ENCODE measurements around the gene ZFP92.
A peak's percentile ranks its signal among the peaks of the same experiment; 100 is the strongest.
"Not testable (repeated sequence)": the region's sequence is repeated elsewhere in the genome, so short reads cannot be mapped to it uniquely, and the experiment has no call there.

The ZFP92 gene

DNA sequence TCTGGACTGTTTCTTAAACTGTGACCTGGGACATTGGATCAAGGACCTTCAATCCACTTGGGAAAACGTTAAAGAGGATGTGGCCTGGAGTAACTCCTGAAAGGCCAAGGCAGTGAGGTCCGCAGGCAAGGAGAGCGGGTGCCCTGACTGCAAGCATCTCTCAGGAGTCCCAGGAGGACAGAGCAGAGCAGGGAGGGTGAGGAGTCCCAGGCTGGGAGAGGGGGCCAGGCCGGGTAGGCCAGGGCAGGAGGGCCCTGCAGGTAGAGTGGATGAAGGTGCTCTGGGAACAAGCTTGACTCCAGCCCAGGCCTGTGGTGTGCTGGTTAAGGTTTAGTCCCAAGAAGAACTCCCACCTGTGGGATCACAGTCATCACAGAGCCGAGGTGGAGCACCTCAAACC is 23.9 kb upstream of the ZFP92 start:
- no peak for DNase-seq (ENCODE audit: low read depth)

DNA sequence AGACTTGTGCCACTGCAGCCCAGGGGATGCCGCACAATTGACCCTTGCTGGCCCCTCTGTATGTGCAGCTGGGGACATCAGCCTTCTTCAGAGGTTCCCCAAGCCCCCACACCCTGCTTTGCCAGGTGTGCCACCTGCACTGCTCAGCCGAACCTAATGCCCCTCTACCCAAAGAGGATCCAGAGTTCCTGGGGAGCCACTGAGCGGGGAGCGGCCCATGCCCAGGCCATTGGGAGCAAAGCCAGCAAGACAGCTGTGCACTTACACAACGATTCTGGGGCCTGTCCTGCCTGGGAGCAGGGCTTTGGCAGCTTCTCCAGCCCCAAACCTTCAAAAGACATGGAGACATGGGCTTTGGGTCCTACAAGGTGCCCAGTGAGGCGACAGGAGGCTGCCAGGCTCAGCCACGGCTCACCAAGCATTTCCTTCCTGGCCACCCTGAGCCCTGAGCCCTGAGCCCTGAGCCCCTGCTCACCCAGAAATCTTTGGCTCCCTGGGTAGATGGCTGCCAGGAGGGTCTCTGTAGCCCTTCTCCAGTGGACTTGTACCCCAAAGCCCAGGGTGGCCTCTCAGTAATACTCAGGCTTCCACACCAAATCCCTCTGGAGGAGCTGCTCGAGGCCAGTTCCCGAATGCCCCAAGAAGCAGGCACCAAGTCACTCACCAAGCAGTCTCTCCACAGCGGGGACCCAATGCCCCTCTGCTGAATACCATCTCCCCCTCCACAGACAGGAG is 23.1 kb upstream of the ZFP92 start:
- no peak for DNase-seq (ENCODE audit: low read depth)

- no peak for DNase-seq (ENCODE audit: low read depth)
Observed at GRCh38 chrX:153388722-153389459, 22.4 kb upstream of the ZFP92 start.

DNA sequence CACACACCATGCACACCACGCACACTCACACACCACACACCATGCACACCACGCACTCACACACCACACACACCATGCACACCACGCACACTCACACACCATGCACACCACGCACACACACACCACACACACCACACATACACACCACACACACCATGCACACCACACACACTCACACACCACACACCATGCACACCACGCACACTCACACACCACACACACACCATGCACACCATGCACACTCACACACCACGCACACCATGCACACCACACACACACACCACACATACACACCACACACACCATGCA is 21.9 kb upstream of the ZFP92 start:
- DNase-seq (ENCODE audit: low read depth) = not testable (repeated sequence)

DNA sequence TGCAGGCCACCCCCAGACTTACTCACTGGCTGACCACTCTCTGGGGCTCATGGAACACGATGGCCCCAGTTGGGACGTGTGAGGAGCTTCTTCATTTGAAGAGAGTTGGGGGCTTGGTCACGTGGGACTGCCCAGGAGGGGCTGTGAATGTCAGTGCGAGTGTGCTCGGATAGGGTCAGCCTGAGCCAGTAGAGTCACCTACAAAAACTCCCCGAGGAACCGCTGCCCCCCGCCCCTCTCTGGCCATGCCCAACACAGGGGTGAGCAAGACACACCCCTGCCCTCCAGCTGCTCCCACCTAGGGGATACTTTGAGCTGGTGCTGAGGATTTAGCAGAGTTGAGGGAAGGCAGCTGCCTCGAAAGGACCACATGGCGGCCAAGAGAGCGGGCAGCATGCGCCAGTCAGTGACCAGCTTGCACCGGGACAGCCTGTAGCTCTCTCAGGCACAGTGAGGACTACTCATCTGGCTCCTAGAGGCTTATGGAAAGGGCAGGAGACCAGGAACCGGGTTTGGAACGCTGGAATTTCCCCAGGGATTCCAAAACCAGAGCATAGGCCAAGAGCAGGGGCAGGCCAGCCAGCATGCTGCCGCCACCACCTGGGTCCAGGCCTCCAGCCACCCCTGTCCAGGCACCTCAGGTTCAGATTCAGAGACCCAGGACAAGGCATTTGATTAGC is 18.5 kb upstream of the ZFP92 start:
- DNase-seq (ENCODE audit: low read depth) = no peak

DNA sequence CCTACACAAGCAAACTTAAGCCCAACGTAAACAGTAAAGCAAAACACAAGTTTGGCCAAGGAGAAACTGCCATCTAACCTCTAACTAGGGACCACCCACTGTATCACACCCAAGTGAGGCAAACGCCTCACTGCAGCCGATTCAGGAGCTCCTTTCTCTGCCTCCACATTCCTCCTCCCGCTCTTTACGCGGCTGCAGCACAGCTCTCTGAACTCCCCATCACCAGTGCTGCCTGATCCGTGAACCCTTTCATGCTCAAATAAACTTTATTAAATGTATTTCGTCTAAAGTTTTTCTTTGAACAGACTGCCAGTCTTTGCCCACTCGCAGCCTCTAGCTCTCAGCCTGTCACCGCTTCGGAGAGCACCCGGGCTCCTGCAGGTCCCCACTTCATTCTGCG is 16.7 kb upstream of the ZFP92 start:
- no peak for DNase-seq (ENCODE audit: low read depth)

DNA sequence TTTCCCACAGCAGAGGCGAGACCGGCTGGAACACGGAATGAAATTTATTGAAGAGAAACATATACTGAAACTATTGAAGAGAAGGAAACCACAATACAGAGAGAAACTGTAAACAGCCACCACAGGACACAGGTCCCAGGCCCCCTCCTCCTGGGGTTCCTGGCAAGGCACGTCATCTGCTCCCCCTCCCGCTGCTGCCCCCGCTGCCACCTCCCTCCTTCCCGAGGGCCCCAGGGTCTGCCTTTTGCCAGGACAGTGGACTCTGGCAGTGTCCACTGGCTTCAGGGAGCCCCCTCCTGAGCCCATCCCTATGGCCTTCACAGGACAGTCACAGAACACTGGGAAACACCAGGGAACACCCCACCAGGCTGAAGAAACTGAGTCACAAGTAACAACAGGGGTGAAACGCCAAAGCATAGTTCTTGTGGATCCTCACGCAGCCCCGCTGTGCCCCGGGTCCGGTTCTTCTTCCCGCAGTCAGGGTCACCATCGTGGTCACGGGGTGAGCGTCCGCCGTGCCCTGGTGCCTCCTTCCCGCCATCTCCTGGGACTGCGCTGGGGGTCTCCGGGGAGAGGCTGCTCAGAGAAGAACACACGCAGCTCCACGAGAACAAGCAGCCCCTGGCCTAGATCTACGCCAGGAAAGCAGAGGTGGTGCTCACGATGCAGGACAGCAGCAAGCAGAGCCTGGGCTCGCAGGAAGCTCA is 15.5 kb upstream of the ZFP92 start:
- DNase-seq (ENCODE audit: low read depth) = no peak

DNA sequence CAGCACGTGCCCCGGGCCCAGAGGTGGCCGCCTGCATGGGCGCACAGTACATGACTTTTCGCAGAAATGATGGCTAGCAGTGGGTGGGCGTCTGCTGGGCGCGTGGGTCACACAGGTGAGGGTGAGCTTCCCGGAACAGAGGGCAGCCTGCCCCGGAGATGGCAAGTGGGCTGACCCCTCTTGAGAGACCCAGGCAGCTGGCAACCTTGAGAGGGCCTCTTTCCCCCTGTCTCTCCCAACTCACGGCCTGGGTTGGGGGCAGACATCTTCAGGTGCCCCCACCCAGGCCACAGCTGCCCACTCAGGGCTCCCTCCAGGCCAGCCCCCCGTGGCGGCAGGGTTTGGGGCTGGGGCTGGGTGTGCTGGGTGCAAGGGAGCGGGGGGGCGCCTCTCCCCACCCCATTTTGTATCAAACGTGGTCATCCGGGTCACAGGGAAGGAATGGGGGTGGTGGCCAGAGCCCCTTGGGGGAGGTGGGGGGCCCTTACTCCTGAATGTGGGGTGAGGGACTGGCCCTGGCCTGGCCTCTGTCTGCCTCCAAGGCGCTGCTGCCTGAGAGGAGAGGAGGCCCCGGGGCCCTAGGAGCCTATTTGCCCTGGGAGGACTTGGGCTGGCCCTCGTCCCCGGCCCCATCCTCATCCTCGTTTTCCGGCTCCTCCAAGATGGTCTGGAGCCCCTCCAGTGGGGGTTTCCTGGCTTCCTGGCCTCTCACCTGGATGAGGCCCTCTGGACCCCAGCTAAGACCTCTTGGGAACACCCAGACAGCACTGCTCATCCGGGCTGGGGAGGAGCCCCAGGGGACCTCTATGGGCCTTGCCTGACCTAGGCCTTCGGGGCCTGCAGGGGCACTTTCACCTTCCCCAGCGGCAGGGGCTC is 14.7 kb upstream of the ZFP92 start:
- no peak for DNase-seq (ENCODE audit: low read depth)

DNA sequence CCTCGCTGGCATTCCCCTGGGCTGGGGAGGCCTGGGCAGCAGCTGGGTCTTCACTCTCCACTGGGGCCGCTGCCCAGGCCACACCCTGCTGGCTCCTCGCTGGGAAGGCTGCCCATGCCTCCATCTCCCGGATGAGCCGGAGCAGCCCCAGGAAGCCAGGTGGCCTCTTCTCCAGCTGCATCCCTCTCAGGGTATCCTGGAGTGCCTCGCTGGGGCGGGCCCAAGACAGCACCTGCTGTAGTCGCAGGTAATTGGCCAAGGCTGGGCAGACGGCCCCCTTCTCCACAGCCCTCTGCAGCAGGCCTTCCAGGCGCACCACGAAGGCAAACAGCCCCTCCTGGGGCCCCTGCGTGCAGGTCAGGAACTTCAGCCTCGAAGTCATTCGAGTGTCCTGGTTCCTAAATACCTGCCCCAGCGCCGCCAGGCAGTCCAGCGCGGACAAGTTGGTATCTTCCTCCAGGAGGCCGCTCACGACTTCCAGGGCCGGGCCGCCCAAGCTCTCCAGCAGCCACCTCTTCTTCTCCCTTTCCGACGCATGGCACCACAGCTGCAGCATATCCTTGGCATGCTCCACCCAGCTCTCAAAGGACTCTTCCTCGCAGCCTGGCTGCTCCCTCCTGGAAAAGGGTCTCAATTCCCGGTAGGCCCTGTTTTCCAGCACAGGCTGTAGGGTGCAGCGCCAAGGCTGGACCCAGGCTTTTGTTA is 13.9 kb upstream of the ZFP92 start:
- no peak for DNase-seq (ENCODE audit: low read depth)

- no peak for DNase-seq (ENCODE audit: low read depth)
Observed at GRCh38 chrX:153398275-153398960, 12.9 kb upstream of the ZFP92 start.

DNA sequence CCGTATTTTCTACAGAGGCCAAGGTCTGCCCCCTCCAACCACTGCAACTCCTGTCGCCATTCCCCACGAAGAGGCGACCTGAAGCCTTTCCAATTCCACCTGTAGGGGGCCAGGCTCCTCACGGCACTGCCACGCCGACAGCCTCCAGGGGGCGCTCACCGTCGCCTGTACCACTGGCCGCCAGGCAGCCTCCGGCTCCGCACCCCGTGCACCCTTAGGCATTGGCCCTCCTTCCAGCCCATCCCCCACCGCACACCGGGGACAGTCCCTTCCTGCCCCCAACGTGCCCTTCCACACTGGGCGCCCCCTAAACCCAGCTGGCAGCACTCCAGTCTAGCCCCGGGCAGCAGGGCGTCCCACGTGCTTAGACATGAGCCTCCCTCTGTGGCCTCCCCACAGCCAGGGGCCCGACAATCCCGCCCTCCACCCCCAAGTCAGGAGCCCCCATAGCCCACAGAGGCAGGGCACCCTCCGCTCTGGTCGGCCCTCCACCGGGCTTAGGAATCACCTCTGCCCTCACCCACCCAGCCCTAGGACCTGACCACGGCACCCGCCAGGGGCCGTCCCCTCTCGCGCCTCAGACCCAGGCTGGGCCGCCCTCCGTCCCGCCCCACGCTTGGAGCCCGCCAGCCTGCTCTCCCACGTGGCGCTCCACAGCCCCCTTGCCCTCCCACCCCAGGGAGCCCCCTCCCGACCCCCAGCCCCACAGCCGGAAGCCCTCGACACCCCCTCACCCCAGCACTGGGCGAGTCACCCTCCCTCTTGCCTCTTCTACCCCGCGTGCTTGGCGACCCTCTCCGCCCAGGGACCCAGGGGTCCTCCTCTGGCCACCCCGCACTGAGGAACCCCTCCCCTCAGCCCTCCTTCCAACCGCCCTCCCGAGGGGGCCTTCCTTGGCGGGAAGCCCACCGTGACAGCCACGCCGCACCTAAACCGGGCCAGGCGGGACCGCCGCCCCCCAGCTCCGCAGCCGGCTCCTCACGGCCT is 10.8 kb upstream of the ZFP92 start:
- peak; percentile 23 for DNase-seq (ENCODE audit: low read depth)

GRCh38 chrX:153401133-153401764 is 10.0 kb upstream of the ZFP92 start, which contains the start of gene PNMA6E:
Gene PNMA6E (minus strand): TSS chrX:153401350. CDS start chrX:153398849, 2,501 bp downstream.
- no peak for DNase-seq (ENCODE audit: low read depth)

DNA sequence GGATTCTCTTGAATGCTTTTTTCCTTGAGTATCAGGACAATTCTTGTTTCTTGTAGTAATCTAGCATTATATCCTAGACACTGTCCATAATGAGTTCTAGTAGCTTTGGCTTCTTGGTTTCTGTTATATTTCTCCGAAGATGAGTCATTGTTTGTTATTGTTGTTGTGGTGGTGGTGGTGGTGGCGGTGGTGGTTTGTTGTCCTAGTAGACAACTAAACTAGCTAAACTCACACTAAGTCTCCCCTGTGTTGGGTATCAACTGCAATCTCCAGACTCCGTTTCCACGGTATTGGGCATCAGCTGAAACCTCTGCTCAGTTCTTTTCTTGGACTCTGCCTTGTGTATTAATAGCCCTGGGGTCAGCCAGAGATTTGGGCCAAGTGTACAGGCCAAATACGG is 6.9 kb upstream of the ZFP92 start:
- DNase-seq (ENCODE audit: low read depth) = not testable (repeated sequence)

- no peak for DNase-seq (ENCODE audit: low read depth)
Observed at GRCh38 chrX:153405426-153405825, 5.8 kb upstream of the ZFP92 start.

DNA sequence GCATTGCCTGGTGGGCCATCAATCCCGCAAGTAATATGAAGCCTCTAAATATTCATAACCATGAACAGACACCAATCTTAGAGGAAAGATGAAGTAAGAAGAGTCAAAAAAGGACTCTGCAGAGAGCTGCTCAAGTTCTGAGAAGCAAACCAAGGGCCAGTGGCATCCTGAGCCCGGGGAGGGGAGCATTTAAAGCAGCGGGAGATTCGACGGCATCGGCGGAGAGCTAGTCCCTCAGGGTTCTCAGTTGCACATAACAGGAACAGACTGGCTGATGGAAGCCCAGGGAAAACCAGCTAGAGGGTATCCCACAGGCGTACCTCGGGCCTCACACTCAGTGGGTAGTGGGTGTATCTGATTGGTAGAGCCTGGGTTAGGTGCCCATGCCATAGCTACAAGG is 5.3 kb upstream of the ZFP92 start:
- DNase-seq (ENCODE audit: low read depth) = no peak

DNA sequence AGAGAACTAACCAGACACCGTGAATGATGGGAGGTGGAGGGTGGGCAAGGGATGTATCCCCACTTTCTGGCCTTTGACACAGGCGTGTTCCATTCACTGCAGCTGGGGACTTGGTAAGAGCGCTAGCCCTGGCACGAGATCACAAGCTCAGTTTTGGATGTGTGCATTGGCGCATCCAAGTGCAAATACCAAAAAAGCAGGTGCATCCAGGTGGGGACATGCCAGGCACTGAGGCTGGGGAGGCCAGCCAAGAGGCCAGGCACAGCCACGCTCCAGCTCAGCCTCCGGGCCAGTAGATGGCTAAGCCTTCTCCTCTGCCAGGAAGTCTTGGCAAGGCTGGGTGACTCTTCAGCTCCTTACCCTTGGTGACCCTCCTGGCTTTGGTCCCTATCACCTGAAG is 4.4 kb upstream of the ZFP92 start:
- DNase-seq (ENCODE audit: low read depth) = no peak

DNA sequence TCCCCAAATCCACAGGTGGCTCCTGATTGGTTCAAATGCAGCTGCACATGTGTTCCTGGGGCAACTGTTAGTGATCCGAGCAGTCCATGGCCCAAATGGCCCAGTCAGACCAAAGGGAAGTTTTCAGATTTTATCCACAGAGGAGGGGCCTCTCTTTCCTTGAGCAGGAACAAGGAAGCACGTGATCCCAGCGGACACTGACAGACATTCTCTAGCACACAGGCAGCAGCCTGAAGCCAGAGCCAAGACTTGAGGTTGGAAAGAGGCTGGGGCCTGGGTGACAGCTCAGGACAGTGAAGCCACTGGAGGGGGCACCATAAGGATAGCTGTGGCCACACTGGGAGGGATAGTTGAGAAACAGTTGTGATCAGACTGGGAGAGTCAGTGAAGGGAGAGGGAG is 3.5 kb upstream of the ZFP92 start:
- DNase-seq (ENCODE audit: low read depth) = no peak

GRCh38 chrX:153408221-153408721 is 3.0 kb upstream of the ZFP92 start:
- no peak for DNase-seq (ENCODE audit: low read depth)

All from activated T-cell treated with anti-CD3 and anti-CD28 coated beads for 1 hour (primary cell).